Stomach smooth muscle (tissue), 2 donors: ENCODE results near the gene APOBEC3C.
"Not testable (repeated sequence)": the region's sequence is repeated elsewhere in the genome, so short reads cannot be mapped to it uniquely, and the experiment has no call there.

ENCODE experiments used
- H3K27ac ChIP-seq: one replicate; pipeline ENCODE4 v1.7.0; 2013; ENCODE audit warnings: mild to moderate bottlenecking, low read length, inconsistent platforms
- H3K27me3 ChIP-seq, 2 donors: one replicate each; pipeline ENCODE4 v1.7.0; 2013; ENCODE audit warnings: low read length in 2 of 2; ENCODE audit not compliant: insufficient read depth in 2 of 2, control insufficient read depth in 1 of 2
- H3K36me3 ChIP-seq, 2 donors: one replicate each; pipeline ENCODE4 v1.7.0; 2013; ENCODE audit warnings: low read length in 2 of 2; ENCODE audit not compliant: control insufficient read depth in 2 of 2, insufficient read depth in 2 of 2
- H3K4me1 ChIP-seq: one replicate; pipeline ENCODE4 v1.7.0; 2013; ENCODE audit warnings: low read length; ENCODE audit not compliant: control insufficient read depth, insufficient read depth
- H3K4me3 ChIP-seq, 2 donors: one replicate each; pipeline ENCODE4 v1.7.0; 2013; ENCODE audit warnings: low read length in 2 of 2
- H3K9ac ChIP-seq, 2 donors: one replicate each; pipeline ENCODE4 v1.7.0; 2013; ENCODE audit warnings: low read length in 2 of 2, mild to moderate bottlenecking in 1 of 2
- H3K9me3 ChIP-seq, 2 donors: one replicate each; pipeline ENCODE4 v1.7.0; 2013; ENCODE audit warnings: low read length in 2 of 2; ENCODE audit not compliant: control insufficient read depth in 2 of 2
- donor health status: healthy.
- donor health status: Pancreatic carcinoma.

APOBEC3C gene

GRCh38 chr22:38984224-38984623 is 29.8 kb upstream of the APOBEC3C start:
- H3K4me3 ChIP-seq: no peak overlapping the region
- H3K4me1 ChIP-seq: peaks cover 15% of the 10 kb centered on the region
- H3K27me3 ChIP-seq: no peaks in the 10 kb centered on the region
- no peaks in the 10 kb centered on the region for H3K9me3 ChIP-seq
- H3K27ac ChIP-seq: no peak overlapping the region
- H3K36me3 ChIP-seq: no peaks in the 10 kb centered on the region
- no peak overlapping the region for H3K9ac ChIP-seq

- H3K27ac ChIP-seq, H3K36me3 ChIP-seq: not testable (repeated sequence)
- H3K4me1 ChIP-seq: peaks cover 15% of the 10 kb centered on the region
Measured at GRCh38 chr22:38984784-38985757, 29.0 kb upstream of the APOBEC3C start.

GRCh38 chr22:38986629-38987028 is 27.4 kb upstream of the APOBEC3C start:
- no peaks in the 10 kb centered on the region for H3K9me3 ChIP-seq
- peaks cover 10% of the 10 kb centered on the region for H3K4me1 ChIP-seq
- no peaks in the 10 kb centered on the region for H3K36me3 ChIP-seq
- H3K27ac ChIP-seq: no peak overlapping the region
- no peaks in the 10 kb centered on the region for H3K27me3 ChIP-seq
- no peak overlapping the region for H3K4me3 ChIP-seq
- no peak overlapping the region for H3K9ac ChIP-seq

More at GRCh38 chr22:38984784-38985757, 29.0 kb upstream of the APOBEC3C start:
- H3K9ac ChIP-seq, H3K4me3 ChIP-seq, H3K9me3 ChIP-seq, H3K27me3 ChIP-seq: not testable (repeated sequence)

GRCh38 chr22:38987171-38987895 is 26.7 kb upstream of the APOBEC3C start:
- Histone ChIP-seq H3K9ac (no peak overlapping the region), H3K9me3 (no peaks in the 10 kb centered on the region), H3K27me3 (no peaks in the 10 kb centered on the region), H3K36me3 (no peaks in the 10 kb centered on the region), H3K27ac (no peak overlapping the region), H3K4me3 (no peak overlapping the region), H3K4me1 (peaks cover 3% of the 10 kb centered on the region)

GRCh38 chr22:38989466-38989865 is 24.6 kb upstream of the APOBEC3C start:
- Histone ChIP-seq H3K27ac (no peak overlapping the region), H3K36me3 (no peaks in the 10 kb centered on the region), H3K9ac (no peak overlapping the region), H3K4me3 (no peak overlapping the region), H3K27me3 (no peaks in the 10 kb centered on the region), H3K9me3 (no peaks in the 10 kb centered on the region), H3K4me1 (no peaks in the 10 kb centered on the region)

GRCh38 chr22:38992871-38993371 is 21.1 kb upstream of the APOBEC3C start:
- not testable (repeated sequence) for H3K4me1 ChIP-seq, H3K4me3 ChIP-seq, H3K36me3 ChIP-seq, H3K27ac ChIP-seq, H3K27me3 ChIP-seq, H3K9ac ChIP-seq, H3K9me3 ChIP-seq

GRCh38 chr22:38996105-38996504 is 18.0 kb upstream of the APOBEC3C start:
- Histone ChIP-seq H3K27me3 (peaks cover 0 to 2% of the 10 kb centered on the region in 2 donors), H3K27ac (no peak overlapping the region), H3K9ac (no peak overlapping the region), H3K4me1 (no peaks in the 10 kb centered on the region), H3K36me3 (no peaks in the 10 kb centered on the region), H3K9me3 (no peaks in the 10 kb centered on the region), H3K4me3 (no peak overlapping the region)

GRCh38 chr22:38997518-38997917 is 16.5 kb upstream of the APOBEC3C start:
- Histone ChIP-seq H3K9ac (no peak overlapping the region), H3K27ac (no peak overlapping the region), H3K4me1 (no peaks in the 10 kb centered on the region), H3K4me3 (no peak overlapping the region), H3K36me3 (no peaks in the 10 kb centered on the region), H3K27me3 (peaks cover 0 to 2% of the 10 kb centered on the region in 2 donors), H3K9me3 (no peaks in the 10 kb centered on the region)

GRCh38 chr22:39003165-39003638 is 10.9 kb upstream of the APOBEC3C start:
- no peak overlapping the region for H3K27ac ChIP-seq
- H3K4me1 ChIP-seq: peaks cover 5% of the 10 kb centered on the region
- no peaks in the 10 kb centered on the region for H3K9me3 ChIP-seq
- H3K9ac ChIP-seq: peak overlapping the region in 1 of 2 donors; percentile 21
- peak overlapping the region in 1 of 2 donors; percentile 8 for H3K4me3 ChIP-seq
- no peaks in the 10 kb centered on the region for H3K27me3 ChIP-seq
- no peaks in the 10 kb centered on the region for H3K36me3 ChIP-seq

GRCh38 chr22:39007177-39007576 is 6.9 kb upstream of the APOBEC3C start:
- no peaks in the 10 kb centered on the region for H3K9me3 ChIP-seq
- no peaks in the 10 kb centered on the region for H3K36me3 ChIP-seq
- no peak overlapping the region for H3K9ac ChIP-seq
- no peak overlapping the region for H3K4me3 ChIP-seq
- H3K27me3 ChIP-seq: no peaks in the 10 kb centered on the region
- peaks cover 5% of the 10 kb centered on the region for H3K4me1 ChIP-seq
- H3K27ac ChIP-seq: no peak overlapping the region
